HG03354 (cell line): ENCODE measurements around the gene UBE2B.

Source experiments
- ATAC-seq: cut with Tn5 transposase; IDR thresholded peaks from one replicate; pipeline ENCODE4 v1.9.1; 2021; ENCODE audit warnings: mild to moderate bottlenecking; ENCODE audit not compliant: unreplicated experiment, poor library complexity, severe bottlenecking

The UBE2B gene

DNA sequence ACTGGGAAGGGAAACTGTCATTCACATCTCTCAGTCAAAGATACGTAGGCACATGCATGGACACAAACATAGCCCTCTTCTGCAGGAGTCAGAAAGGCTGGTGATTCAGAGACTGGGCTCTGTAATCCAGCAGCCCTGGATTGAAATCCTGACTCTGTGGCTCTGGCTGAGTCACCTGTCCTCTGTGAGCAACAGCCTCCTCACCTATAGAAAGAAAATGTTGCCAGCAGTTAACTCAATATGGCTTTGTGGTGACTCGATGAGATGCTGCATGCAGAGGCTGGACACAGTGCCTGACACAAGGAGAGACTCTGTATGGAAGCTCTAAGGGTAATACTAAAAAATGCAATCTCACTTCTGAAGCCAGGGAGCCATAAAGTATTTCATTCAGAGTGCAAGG, 64.2 kb downstream of the UBE2B start:
- ATAC-seq: no peak

DNA sequence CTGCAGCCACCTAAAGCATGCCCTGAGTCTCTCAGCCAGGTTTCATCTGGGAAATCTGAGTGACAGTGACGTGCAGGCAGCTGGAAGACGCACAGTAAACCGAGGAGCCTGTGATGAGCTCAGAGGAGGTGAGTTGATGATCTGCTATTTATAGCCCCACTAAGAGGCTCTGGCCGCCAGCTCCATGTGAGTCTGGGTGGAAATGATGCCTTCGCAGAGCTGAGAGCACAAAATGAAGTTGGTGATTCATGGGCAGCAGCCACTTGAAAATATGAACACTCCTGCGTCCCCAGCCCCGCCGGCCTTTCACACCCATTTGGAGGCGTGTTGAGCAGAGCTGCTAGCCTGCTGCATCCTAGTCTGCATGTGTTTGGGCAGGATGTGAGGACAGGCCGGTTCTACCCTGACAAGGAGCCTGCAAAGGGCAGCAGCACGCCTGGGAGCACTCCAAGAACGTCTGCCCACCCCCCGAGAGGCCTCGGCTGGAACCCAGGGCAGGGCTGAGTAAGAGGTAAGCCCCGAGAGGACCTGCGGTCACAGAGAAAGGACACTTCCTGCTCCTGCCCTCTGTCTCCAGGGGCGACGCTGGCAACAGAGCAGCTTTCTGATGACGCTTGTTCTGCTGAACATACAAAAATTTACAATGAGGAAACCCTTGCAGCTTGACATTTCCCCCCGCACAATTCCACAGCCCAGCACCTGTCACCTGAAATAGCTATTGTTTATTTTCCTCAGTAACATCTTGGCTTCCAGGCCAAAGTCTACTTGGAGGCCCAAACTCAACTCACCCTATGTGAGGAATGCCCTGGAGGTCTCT, 65.4 kb downstream of the UBE2B start:
- ATAC-seq: peak; percentile 92

DNA sequence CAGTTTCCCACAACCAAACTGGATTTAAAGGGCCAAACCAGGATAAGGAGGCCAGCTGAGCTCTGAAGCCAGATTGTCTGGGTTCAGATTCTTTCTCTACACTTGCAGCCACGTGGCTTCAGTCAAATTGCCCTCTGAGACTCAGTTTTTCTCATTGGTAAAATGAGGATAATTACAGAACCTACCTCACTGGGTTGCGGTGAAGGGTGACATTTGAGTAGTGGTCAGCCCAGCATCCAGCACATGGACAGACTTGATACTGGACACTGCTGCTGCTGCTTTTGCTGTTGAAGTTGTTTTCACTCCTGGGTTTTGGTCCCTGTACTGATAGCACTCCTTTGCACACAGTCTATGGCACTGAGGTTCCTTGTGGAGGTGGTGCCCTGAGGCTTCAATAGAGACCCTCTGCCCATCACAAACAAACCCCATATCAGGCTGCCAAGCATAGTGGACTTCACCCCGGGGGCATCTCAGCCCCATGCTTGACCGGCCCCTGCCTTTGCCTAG, 66.0 kb downstream of the UBE2B start:
- no peak for ATAC-seq

DNA sequence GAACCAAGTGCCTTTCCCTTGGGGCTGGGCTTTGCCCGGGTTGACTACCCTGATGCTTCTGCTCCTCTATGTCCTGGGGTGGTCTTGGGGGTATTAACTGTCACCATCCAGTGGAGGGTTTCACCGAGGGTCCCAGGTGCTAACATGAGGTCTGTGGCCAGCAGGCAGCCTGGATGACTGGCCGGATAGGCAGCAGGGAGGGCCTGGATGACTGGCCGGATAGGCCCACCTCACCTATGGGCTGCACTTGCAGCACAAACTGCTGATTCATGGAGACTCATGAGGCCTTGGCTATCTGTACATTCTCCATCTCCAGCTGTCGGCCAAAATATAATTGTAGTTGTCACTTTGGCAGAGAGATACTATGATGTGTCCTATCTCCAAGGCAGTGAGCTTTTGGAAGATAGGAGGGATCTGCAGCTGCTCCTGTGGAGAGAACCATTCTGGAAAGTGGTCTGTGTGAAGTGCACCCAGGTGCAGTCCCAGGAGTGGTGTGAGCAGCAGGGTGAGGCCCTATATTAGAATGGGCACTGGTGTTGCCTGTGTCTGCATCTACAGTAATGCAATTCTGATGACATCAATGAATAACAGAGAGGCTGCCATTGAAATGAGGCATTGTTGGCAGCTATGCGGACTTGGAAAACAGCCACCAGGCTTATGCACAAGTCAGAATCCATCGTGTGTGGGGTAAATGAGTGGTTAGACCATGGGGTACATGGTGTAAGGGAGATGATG, 66.6 kb downstream of the UBE2B start:
- ATAC-seq: no peak

DNA sequence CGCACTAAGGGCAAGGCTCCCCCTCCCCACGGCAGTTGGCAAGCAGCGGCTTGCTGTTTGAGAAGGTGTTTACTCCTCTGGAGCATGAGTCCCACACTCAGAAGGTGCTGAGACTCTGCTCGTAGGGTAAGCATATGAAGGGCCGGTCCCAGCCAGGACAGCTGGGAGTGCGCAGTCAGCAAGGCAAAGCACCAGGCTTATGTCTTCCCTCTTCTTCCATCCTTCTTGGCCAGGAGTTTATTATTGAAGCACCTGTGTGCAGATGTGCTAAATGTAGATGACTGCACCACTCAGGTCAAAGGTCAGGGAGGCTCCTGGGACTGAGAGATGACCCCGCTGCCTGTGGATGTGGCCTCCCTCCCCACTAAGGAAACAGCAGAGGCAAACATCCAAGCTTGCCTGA, 67.4 kb downstream of the UBE2B start:
- ATAC-seq: no peak

DNA sequence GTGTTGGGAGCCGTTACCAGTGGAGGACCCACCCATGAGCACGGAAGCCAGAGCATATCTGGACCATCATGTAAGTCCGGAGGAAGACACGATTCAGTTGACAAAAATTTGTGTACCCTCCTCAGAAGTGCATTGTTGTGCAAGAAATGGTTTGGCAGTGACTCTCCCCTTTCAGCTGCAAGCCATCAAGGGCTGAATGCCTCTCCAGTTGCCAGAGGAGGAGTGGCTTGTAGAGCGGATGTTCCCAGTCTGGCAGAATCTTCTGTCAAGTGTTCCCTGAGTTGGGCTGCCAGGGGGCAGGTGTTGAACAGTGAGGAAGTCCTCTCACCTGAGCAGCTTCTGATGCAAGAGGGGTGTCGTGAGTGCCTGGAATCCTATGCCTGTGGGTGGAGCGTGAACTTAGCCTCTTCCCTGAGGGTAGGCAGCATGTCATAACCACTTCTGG, 67.9 kb downstream of the UBE2B start:
- no peak for ATAC-seq

DNA sequence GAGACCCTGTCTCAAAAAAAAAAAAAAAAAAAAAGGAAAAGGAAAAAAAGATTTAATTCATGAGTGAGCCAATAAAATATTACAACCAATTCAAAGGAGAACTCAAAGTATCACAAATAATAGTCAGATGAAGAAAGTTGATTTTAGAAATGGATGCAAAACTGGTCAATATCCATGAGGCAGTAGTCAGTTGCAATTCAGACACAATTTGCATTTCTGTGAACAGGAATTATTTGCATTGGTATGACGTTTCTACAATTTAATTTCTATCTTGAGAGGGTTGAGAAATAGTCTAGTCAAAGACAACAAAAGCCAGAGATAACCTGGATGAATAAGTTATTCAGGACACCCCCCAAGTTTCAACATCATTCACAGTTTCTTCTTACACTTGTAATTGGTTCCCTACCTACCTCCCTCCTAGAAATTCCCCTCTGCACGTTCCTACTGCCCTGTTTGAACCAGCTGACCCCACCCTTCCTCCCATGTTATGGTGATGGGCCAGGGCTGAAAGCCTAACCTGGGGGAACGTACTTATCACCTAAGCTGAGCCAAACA, 68.9 kb downstream of the UBE2B start:
- no peak for ATAC-seq
